H1 (cell line): ENCODE results near the gene MAPT. TPM values are rescaled to one million over a fixed set of nuclear protein-coding genes. Genes with fewer than 3 reads are reported as not detected.

Experiments used
- CTCF ChIA-PET: fragments of 300-600 bp; sonication (Branson Sonifier 250); formaldehyde crosslinking; loops from one replicate; lab custom pipeline; 2021; ENCODE audit not compliant: partially characterized antibody; lab: Charles Lee
- POLR2A ChIA-PET: fragments of 300-600 bp; sonication (Branson Sonifier 250); formaldehyde crosslinking; loops from one replicate; lab custom pipeline; 2021; ENCODE audit warnings: inconsistent platforms; ENCODE audit not compliant: partially characterized antibody; lab: Charles Lee
- DNase-seq, 2 experiments: peaks; one replicate each; pipeline versions ENCODE4 v3.0.0 to v3.0.0-alpha.2; 2010 to 2022; ENCODE audit warnings: low spot score in 2 of 2, low read depth in 1 of 2, mixed read lengths in 1 of 2
- FAIRE-seq: peaks from 2 replicates; lab custom pipeline; 2011; peaks lifted over from hg19 to GRCh38; lab: Jason Lieb, UNC
- H2AFZ ChIP-seq: 2 replicates; pipeline ENCODE4 v1.8.1; 2012; ENCODE audit warnings: low read length, inconsistent platforms
- H2AK5ac ChIP-seq: 2 replicates; pipeline ENCODE4 v1.6.1; 2013; ENCODE audit warnings: low read depth, low read length
- H2BK120ac ChIP-seq: replicated peaks from 2 replicates; pipeline ENCODE3; 2013; ENCODE audit warnings: low read depth, low read length, inconsistent platforms
- H2BK12ac ChIP-seq: 2 replicates; pipeline ENCODE4 v1.6.1; 2013; ENCODE audit warnings: low read depth, low read length
- H2BK15ac ChIP-seq: 2 replicates; pipeline ENCODE4 v1.6.1; 2013; ENCODE audit warnings: low read length
- H2BK20ac ChIP-seq: 2 replicates; pipeline ENCODE4 v1.6.1; 2013; ENCODE audit warnings: low read length
- H2BK5ac ChIP-seq: 2 replicates; pipeline ENCODE4 v1.6.1; 2013; ENCODE audit warnings: low read depth, low read length
- H3K14ac ChIP-seq: 2 replicates; pipeline ENCODE4 v1.6.1; 2013; ENCODE audit warnings: inconsistent platforms; ENCODE audit not compliant: insufficient read length
- H3K18ac ChIP-seq: 2 replicates; pipeline ENCODE4 v1.6.1; 2013; ENCODE audit warnings: low read length; ENCODE audit errors: extremely low read depth
- H3K23ac ChIP-seq: 2 replicates; pipeline ENCODE4 v1.6.1; 2013; ENCODE audit warnings: inconsistent platforms; ENCODE audit not compliant: insufficient read length
- H3K23me2 ChIP-seq: 2 replicates; pipeline ENCODE4 v1.6.1; 2013; ENCODE audit warnings: low read depth, low read length
- H3K27ac ChIP-seq: 2 replicates; pipeline ENCODE4 v1.6.1; 2011; ENCODE audit warnings: low read depth, low read length, inconsistent platforms
- H3K27me3 ChIP-seq, 4 experiments: replicated peaks in 1 of 4; 1 replicate in 1 of 4; 2 replicates in 3 of 4; pipeline versions ENCODE4 v1.6.1 to v1.8.1; 2011 to 2013; ENCODE audit warnings: low read length in 3 of 4, mild to moderate bottlenecking in 3 of 4, inconsistent platforms in 2 of 4, mixed read lengths in 2 of 4, moderate library complexity in 1 of 4; ENCODE audit not compliant: control insufficient read depth in 3 of 4, insufficient read depth in 3 of 4; ENCODE audit errors: extremely low read depth in 1 of 4
- H3K36me3 ChIP-seq, 4 experiments: 2 replicates each; pipeline versions ENCODE4 v1.6.1 to v1.8.1; 2011 to 2013; ENCODE audit warnings: mild to moderate bottlenecking in 4 of 4, low read length in 3 of 4, moderate library complexity in 2 of 4, control low read depth in 1 of 4, inconsistent platforms in 1 of 4; ENCODE audit not compliant: insufficient read depth in 4 of 4, control insufficient read depth in 2 of 4
- H3K4ac ChIP-seq: replicated peaks from 2 replicates; pipeline ENCODE3; 2013; ENCODE audit warnings: low read length, low read depth, mixed read lengths, inconsistent platforms; ENCODE audit not compliant: insufficient read length
- H3K4me1 ChIP-seq, 4 experiments: replicated peaks in 1 of 4; 1 replicate in 1 of 4; 2 replicates in 3 of 4; pipeline versions ENCODE4 v1.6.1 to v1.8.1; 2011 to 2013; ENCODE audit warnings: low read length in 3 of 4, inconsistent platforms in 2 of 4, mixed read lengths in 1 of 4; ENCODE audit not compliant: insufficient read depth in 4 of 4, control insufficient read depth in 3 of 4
- H3K4me2 ChIP-seq, 2 experiments: 2 replicates each; pipeline versions ENCODE4 v1.6.1 to v1.8.1; 2011 to 2013; ENCODE audit warnings: low read depth in 2 of 2, low read length in 2 of 2, control low read depth in 1 of 2, inconsistent platforms in 1 of 2, mild to moderate bottlenecking in 1 of 2; ENCODE audit not compliant: insufficient read depth in 1 of 2
- H3K4me3 ChIP-seq, 4 experiments: fragments of 200-600, 300-600 bp in 1 of 4; sonication (generic), shearing (Covaris generic), sonication (Bioruptor Twin) in 1 of 4; 2 replicates each; pipeline versions ENCODE4 v1.5.1 to v1.8.1; 2011 to 2016; ENCODE audit warnings: low read length in 4 of 4, low read depth in 3 of 4, control low read depth in 2 of 4, inconsistent platforms in 2 of 4, mild to moderate bottlenecking in 2 of 4, mixed read lengths in 1 of 4, moderate library complexity in 1 of 4; ENCODE audit not compliant: insufficient read depth in 2 of 4; ENCODE audit errors: extremely low read depth in 1 of 4
- H3K56ac ChIP-seq: replicated peaks from 2 replicates; pipeline ENCODE3; 2013; ENCODE audit warnings: low read depth, mild to moderate bottlenecking, mixed read lengths, low read length, inconsistent platforms; ENCODE audit not compliant: insufficient read length
- H3K79me1 ChIP-seq: 2 replicates; pipeline ENCODE4 v1.6.1; 2013; ENCODE audit warnings: low read depth, low read length, control low read depth
- H3K79me2 ChIP-seq, 2 experiments: 2 replicates each; pipeline versions ENCODE4 v1.6.1 to v1.8.1; 2012 to 2013; ENCODE audit warnings: low read length in 2 of 2, mild to moderate bottlenecking in 2 of 2, inconsistent platforms in 1 of 2; ENCODE audit not compliant: insufficient read depth in 2 of 2, control insufficient read depth in 1 of 2
- H3K9ac ChIP-seq, 4 experiments: replicated peaks in 1 of 4; 1 replicate in 1 of 4; 2 replicates in 3 of 4; pipeline versions ENCODE4 v1.6.1 to v1.8.1; 2011 to 2013; ENCODE audit warnings: low read depth in 3 of 4, low read length in 3 of 4, control low read depth in 2 of 4, mild to moderate bottlenecking in 2 of 4, moderate library complexity in 2 of 4, inconsistent platforms in 1 of 4; ENCODE audit errors: extremely low read depth in 1 of 4
- H3K9me3 ChIP-seq, 2 experiments: 2 replicates each; pipeline versions ENCODE4 v1.6.1 to v1.8.1; 2012 to 2013; ENCODE audit warnings: mild to moderate bottlenecking in 2 of 2, moderate library complexity in 2 of 2, control low read depth in 1 of 2, inconsistent platforms in 1 of 2, low read depth in 1 of 2, low read length in 1 of 2, mixed read lengths in 1 of 2; ENCODE audit not compliant: insufficient read depth in 2 of 2
- H4K20me1 ChIP-seq, 2 experiments: replicated peaks in 1 of 2; 2 replicates each; pipeline versions ENCODE3 to v1.8.1; 2011 to 2013; ENCODE audit warnings: inconsistent platforms in 2 of 2, low read length in 2 of 2, mild to moderate bottlenecking in 1 of 2; ENCODE audit not compliant: insufficient read depth in 2 of 2, control insufficient read depth in 1 of 2
- H4K5ac ChIP-seq: 2 replicates; pipeline ENCODE4 v1.6.1; 2013; ENCODE audit warnings: low read length, low read depth, mixed read lengths, inconsistent platforms; ENCODE audit not compliant: insufficient read length
- H4K8ac ChIP-seq: 2 replicates; pipeline ENCODE4 v1.8.0; 2013; ENCODE audit warnings: mild to moderate bottlenecking, moderate library complexity, low read length, inconsistent platforms; ENCODE audit not compliant: insufficient read depth; ENCODE audit errors: extremely low read depth
- H4K91ac ChIP-seq: replicated peaks from 2 replicates; pipeline ENCODE3; 2013; ENCODE audit warnings: low read length, mixed read lengths, inconsistent platforms; ENCODE audit not compliant: insufficient read length
- EZH2 ChIP-seq: fragments of 200-600 bp; sonication (generic); IDR thresholded peaks from 2 replicates; pipeline ENCODE4 v1.7.1; 2012; ENCODE audit warnings: low read depth, mild to moderate bottlenecking, moderate library complexity, low read length, inconsistent platforms; ENCODE audit not compliant: severe bottlenecking
- RNF2 ChIP-seq: fragments of 200-900, 300-1000 bp; sonication (generic); IDR thresholded peaks from 2 replicates; pipeline ENCODE4 v1.7.1; 2016; ENCODE audit warnings: borderline replicate concordance, low read depth, mild to moderate bottlenecking, antibody characterized with exemption, low read length; ENCODE audit not compliant: poor library complexity, severe bottlenecking; ENCODE audit errors: missing control alignments
- WGBS, 2 experiments: shearing (Covaris generic) in 1 of 2; methylation state at CpG; one replicate each; pipeline versions ENCODE4 v1.1.6 to v1.1.7; 2013 to 2015; ENCODE audit warnings: low lambda C conversion rate in 2 of 2, mixed read lengths in 2 of 2, inconsistent platforms in 1 of 2, low coverage in 1 of 2, missing lambda C conversion rate in 1 of 2; ENCODE audit not compliant: insufficient replicate concordance in 2 of 2, insufficient coverage in 1 of 2, insufficient read length in 1 of 2; ENCODE audit errors: extremely low coverage in 1 of 2, missing lambda C conversion rate in 1 of 2; 5-methylcytosine and 5-hydroxymethylcytosine counted together
- polyA plus RNA-seq, 7 experiments: library from polyadenylated mRNA; depleted of rRNA in 3 of 7; stranded (reverse) in 5 of 7; unstranded in 2 of 7; fragments of >200 nt in 5 of 7; fragments of 200-250 nt in 2 of 7; gene quantifications; 1 replicate in 5 of 7; 2 replicates in 1 of 7; 4 replicates in 1 of 7; pipeline versions ENCODE4 v1.2.1 to v1.2.3, GENCODE V29; 2011 to 2013; ENCODE audit warnings: missing spikeins in 2 of 7, mixed read lengths in 2 of 7
- total RNA-seq: library from RNA; stranded (reverse); fragmentation: NEBNext Ultra II Directional; extraction: Animal tissue kit (Norgen Biotek cat#: 25700); gene quantifications from 2 replicates; pipeline ENCODE4 v1.2.1, GENCODE V29; 2021

MAPT gene
- total and polyA plus RNA-seq, 2 of the 8 experiments (the other 6 are each of a cell fraction or from before 2014, with no cell fraction given), result 0.54 to 1.7 TPM

DNA sequence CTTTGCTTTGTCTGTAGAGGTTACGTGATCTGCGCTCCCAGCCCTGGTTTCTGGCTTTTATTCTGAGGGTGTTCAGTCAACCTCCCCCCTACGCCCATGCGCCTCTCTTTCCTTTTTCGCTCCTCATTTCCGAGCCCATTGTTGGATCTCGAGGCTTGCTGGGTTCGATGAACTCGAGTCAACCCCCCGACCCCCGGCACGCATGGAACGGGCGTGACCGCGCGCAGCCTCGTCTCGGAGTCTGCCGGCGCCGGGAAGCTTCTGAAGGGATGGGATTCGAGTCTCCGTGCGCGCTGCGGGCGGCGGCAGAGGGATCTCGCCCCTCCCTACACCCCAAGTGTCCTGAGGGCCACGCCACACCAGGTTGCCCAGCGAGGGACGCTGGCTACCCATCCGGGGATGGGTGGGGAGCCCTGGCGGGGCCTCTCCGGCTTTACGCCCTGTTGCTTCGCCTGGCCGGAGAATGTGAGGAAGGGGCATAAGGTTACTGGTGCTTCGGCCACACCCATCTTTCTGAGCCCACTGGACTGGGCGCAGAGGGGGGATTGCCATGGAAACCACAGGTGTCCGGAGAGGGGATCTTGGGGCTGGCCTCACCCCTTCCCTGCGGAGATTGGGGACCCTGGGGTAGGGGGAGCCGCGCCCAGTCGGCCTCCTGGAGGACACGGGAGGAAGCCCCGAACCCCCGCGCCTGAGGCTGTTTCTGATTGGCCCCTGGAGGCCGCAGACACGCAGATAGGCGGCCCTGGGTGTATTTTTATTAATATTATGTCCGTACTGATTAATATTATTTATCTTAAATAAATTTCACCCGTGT, 1.8 kb downstream of the MAPT start:
- peaks cover 42 to 66% (median 62%) of the 10 kb centered on the region in 4 experiments for H3K27me3 ChIP-seq
- TF ChIP-seq EZH2, result peak; percentile 78
- peak; percentile 62 for TF ChIP-seq RNF2

More for the DNA sequence above, 1.8 kb downstream of the MAPT start:
- Histone ChIP-seq H2BK120ac (no peak overlapping the region), H3K4me3 (peak overlapping the region; percentile 5 to 74 (median 58); a peak in 7 of 8 replicates), H3K56ac (no peak overlapping the region), H4K5ac (no peak overlapping the region), H3K4ac (no peak overlapping the region), H3K79me2 (no peaks in the 10 kb centered on the region), H2BK12ac (no peak overlapping the region), H3K79me1 (no peaks in the 10 kb centered on the region), H2BK15ac (no peak overlapping the region), H3K4me2 (peak overlapping the region; percentile 83 to 96), H2AFZ (no peak overlapping the region), H4K8ac (peak overlapping the region; percentile 53; the same call in 1 of the 2 replicates), H3K4me1 (peaks cover 0 to 20% (median 9%) of the 10 kb centered on the region in 4 experiments; a peak in 6 of 7 replicates), H3K14ac (no peak overlapping the region), H4K20me1 (peaks cover 0 to 1% of the 10 kb centered on the region in 2 experiments), H2BK20ac (no peak overlapping the region), H2BK5ac (no peak overlapping the region), H3K27ac (no peak overlapping the region), H3K36me3 (no peaks in the 10 kb centered on the region), H3K23ac (no peak overlapping the region), H3K18ac (no peak overlapping the region), H3K9ac (no peak overlapping the region), H4K91ac (no peak overlapping the region), H2AK5ac (no peak overlapping the region), H3K23me2 (peaks cover 20% of the 10 kb centered on the region; the same call in 1 of the 2 replicates), H3K9me3 (no peaks in the 10 kb centered on the region)
- ChIA-PET CTCF (interaction anchor here (0.6 to 2.3 kb wide), 6 partner anchors 11 to 378 kb away, joined by 3 to 10 read pairs (median 3); no protein-coding TSS in a partner anchor), POLR2A (interaction anchor here (2.0 kb wide), 1 partner anchor 47 kb away, joined by 5 read pairs; no protein-coding TSS in a partner anchor)
- peak in 1 of 2 experiments; percentile 60 for DNase-seq
- no peak for FAIRE-seq
- WGBS, 2 experiments, result 11% methylated on average over 51 of the region's 55 CpGs; no CpG with 5 or more reads in 1 of the 2 experiments
